Neural cell (in vitro differentiated cells): ENCODE results near the gene FRS3. TPM values are rescaled to one million over a fixed set of nuclear protein-coding genes. Genes with fewer than 3 reads are reported as not detected.

Source experiments
- H2AFZ ChIP-seq: fragments of 200-600, 300-800 bp; sonication (generic), shearing (Covaris generic); 2 replicates; pipeline ENCODE4 v1.6.0; 2014; ENCODE audit warnings: low read depth, mild to moderate bottlenecking, antibody characterized with exemption, low read length, moderate library complexity
- H3F3A ChIP-seq: fragments of 200-600 bp; shearing (Covaris generic); 2 replicates; pipeline ENCODE4 v1.6.1; 2016; ENCODE audit warnings: mild to moderate bottlenecking, moderate library complexity, mixed read lengths, antibody characterized with exemption, low read length; ENCODE audit not compliant: insufficient read depth, poor library complexity, severe bottlenecking
- H3K27ac ChIP-seq: fragments of 200-600, 300-800 bp; sonication (generic), shearing (Covaris generic); 2 replicates; pipeline ENCODE4 v1.5.1; 2014; ENCODE audit warnings: mild to moderate bottlenecking, low read length, moderate library complexity
- H3K27me3 ChIP-seq: fragments of 300-800, 200-600 bp; sonication (generic), shearing (Covaris generic); 2 replicates; pipeline ENCODE4 v1.6.0; 2014; ENCODE audit warnings: mild to moderate bottlenecking, low read depth, low read length, moderate library complexity; ENCODE audit not compliant: insufficient read depth
- H3K36me3 ChIP-seq: fragments of 300-800, 200-600 bp; sonication (generic), shearing (Covaris generic); 2 replicates; pipeline ENCODE4 v1.5.1; 2014; ENCODE audit warnings: mild to moderate bottlenecking, antibody characterized with exemption, low read length, moderate library complexity; ENCODE audit not compliant: insufficient read depth
- H3K4me2 ChIP-seq: fragments of 300-800, 200-600 bp; sonication (generic), shearing (Covaris generic); 2 replicates; pipeline ENCODE4 v1.6.0; 2014; ENCODE audit warnings: mild to moderate bottlenecking, low read length
- H3K4me3 ChIP-seq: fragments of 300-800, 200-600 bp; sonication (generic), shearing (Covaris generic); 2 replicates; pipeline ENCODE4 v1.5.1; 2014; ENCODE audit warnings: mild to moderate bottlenecking, low read length, moderate library complexity
- H3K79me2 ChIP-seq: fragments of 200-600 bp; shearing (Covaris generic); replicated peaks from 2 replicates; pipeline ENCODE4 v1.6.0; 2014; ENCODE audit warnings: mild to moderate bottlenecking, low read length, moderate library complexity; ENCODE audit not compliant: insufficient read depth
- H3K9ac ChIP-seq: fragments of 300-800, 200-600 bp; sonication (generic), shearing (Covaris generic); 2 replicates; pipeline ENCODE4 v1.6.1; 2016; ENCODE audit warnings: mild to moderate bottlenecking, low read length, mixed read lengths
- H3K9me2 ChIP-seq: fragments of 200-600 bp; shearing (Covaris generic); 2 replicates; pipeline ENCODE4 v1.6.1; 2016; ENCODE audit warnings: mild to moderate bottlenecking, low read length, mixed read lengths; ENCODE audit not compliant: insufficient read depth
- H3K9me3 ChIP-seq: fragments of 200-600, 300-800 bp; sonication (generic), shearing (Covaris generic); 2 replicates; pipeline ENCODE4 v1.6.1; 2016; ENCODE audit warnings: mild to moderate bottlenecking, mixed run types, low read length, moderate library complexity, mixed read lengths
- H4K20me1 ChIP-seq: fragments of 200-600 bp; shearing (Covaris generic); 2 replicates; pipeline ENCODE4 v1.6.1; 2016; ENCODE audit warnings: mild to moderate bottlenecking, mixed run types; ENCODE audit not compliant: insufficient read depth
- EP300 ChIP-seq: fragments of 450-650 bp; conservative IDR thresholded peaks from 2 replicates; pipeline ENCODE4 v1.6.1; 2014; ENCODE audit warnings: antibody characterized with exemption, mild to moderate bottlenecking, moderate library complexity; ENCODE audit not compliant: poor library complexity, severe bottlenecking
- EZH2 ChIP-seq: fragments of 200-600, 300-800 bp; shearing (Covaris generic), sonication (generic); IDR thresholded peaks from 2 replicates; pipeline ENCODE4 v1.6.1; 2014; ENCODE audit warnings: antibody characterized with exemption, low read length, borderline replicate concordance, mild to moderate bottlenecking; ENCODE audit not compliant: insufficient read depth, poor library complexity, severe bottlenecking
- MXI1 ChIP-seq: fragments of 450-650 bp; conservative IDR thresholded peaks from 2 replicates; pipeline ENCODE4 v1.6.1; 2014; ENCODE audit warnings: antibody characterized with exemption, mild to moderate bottlenecking; ENCODE audit not compliant: poor library complexity, severe bottlenecking
- POLR2AphosphoS5 ChIP-seq: IDR thresholded peaks from 2 replicates; pipeline ENCODE4 v1.6.1; 2012
- RAD21 ChIP-seq: fragments of 450-650 bp; conservative IDR thresholded peaks from 2 replicates; pipeline ENCODE4 v1.6.1; 2014; ENCODE audit warnings: antibody characterized with exemption, mild to moderate bottlenecking, moderate library complexity
- REST ChIP-seq: IDR thresholded peaks from 2 replicates; pipeline ENCODE4 v1.6.1; 2012; ENCODE audit warnings: borderline replicate concordance
- SMC3 ChIP-seq: fragments of 450-650 bp; conservative IDR thresholded peaks from 2 replicates; pipeline ENCODE4 v1.6.1; 2014; ENCODE audit warnings: antibody characterized with exemption, mild to moderate bottlenecking, moderate library complexity; ENCODE audit not compliant: poor library complexity
- TAF1 ChIP-seq: IDR thresholded peaks from 2 replicates; pipeline ENCODE4 v1.6.1; 2012; ENCODE audit warnings: low read depth
- polyA plus RNA-seq: library from polyadenylated mRNA; depleted of rRNA; stranded (reverse); fragments of >200 nt; gene quantifications from 2 replicates; pipeline ENCODE4 v1.2.3, GENCODE V29; 2014
- TF ChIP-seq, protein P1 (sequence below): fragments of 450-650 bp; IDR thresholded peaks from 2 replicates; pipeline ENCODE4 v1.5.1; 2014; ENCODE audit warnings: antibody characterized with exemption, mild to moderate bottlenecking, moderate library complexity; ENCODE audit not compliant: poor library complexity, severe bottlenecking

FRS3 gene
- polyA plus RNA-seq, 1 donor from 2014 or later: 15.7 TPM

DNA sequence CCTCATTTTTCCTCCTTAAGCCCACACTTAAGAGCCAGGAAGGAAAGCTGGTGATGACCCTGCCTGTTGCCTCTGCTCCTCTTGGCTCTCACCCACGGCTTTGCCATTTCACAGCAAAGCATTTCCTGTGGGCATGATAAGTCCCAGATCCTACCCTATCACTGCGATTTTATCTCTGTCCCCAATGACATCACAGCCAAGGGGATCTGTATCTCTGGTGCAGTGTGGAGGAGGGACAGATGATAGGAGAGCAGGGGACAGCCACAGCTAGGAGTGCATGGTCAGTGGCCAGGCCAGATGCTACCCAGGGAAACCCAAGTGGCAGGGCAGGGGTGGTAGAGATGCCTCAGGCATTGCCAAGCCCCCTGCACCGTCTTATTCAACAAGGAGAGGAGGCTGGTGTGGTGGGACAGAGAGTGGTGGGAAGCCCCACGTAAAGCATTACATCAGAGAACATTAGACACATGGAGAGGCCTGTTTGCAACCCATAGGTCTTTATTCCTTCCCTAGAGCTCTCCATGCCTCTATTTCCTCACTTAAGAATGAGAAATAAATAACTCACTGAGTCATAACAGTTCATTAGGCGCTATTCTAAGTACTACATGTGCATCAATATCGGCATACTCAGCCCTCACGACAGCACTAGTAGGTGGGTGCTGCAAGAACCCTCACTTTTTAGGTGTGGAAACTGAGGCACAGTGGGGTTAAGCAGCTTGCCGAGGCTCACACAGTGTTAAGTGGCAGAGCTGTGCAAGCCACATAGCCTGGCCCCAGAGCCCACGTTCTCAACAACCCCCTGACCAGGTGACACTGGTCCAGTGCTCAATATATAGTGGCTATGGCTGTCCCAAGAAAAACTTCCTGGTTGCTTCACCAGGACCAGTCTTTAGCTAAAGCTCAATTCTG, 48.9 kb downstream of the FRS3 start:
- H3K36me3 ChIP-seq: no peaks in the 10 kb centered on the region
- H3F3A ChIP-seq: no peaks in the 10 kb centered on the region
- H3K27ac ChIP-seq: no peak overlapping the region
- H3K9me3 ChIP-seq: no peaks in the 10 kb centered on the region
- no peak overlapping the region for H3K4me2 ChIP-seq
- H3K9ac ChIP-seq: no peak overlapping the region
- no peak for TF ChIP-seq REST
- TF ChIP-seq, protein P1, sequence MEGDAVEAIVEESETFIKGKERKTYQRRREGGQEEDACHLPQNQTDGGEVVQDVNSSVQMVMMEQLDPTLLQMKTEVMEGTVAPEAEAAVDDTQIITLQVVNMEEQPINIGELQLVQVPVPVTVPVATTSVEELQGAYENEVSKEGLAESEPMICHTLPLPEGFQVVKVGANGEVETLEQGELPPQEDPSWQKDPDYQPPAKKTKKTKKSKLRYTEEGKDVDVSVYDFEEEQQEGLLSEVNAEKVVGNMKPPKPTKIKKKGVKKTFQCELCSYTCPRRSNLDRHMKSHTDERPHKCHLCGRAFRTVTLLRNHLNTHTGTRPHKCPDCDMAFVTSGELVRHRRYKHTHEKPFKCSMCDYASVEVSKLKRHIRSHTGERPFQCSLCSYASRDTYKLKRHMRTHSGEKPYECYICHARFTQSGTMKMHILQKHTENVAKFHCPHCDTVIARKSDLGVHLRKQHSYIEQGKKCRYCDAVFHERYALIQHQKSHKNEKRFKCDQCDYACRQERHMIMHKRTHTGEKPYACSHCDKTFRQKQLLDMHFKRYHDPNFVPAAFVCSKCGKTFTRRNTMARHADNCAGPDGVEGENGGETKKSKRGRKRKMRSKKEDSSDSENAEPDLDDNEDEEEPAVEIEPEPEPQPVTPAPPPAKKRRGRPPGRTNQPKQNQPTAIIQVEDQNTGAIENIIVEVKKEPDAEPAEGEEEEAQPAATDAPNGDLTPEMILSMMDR: no peak
- no peak for TF ChIP-seq EP300
- no peak for TF ChIP-seq TAF1
- TF ChIP-seq MXI1: no peak
- TF ChIP-seq EZH2: no peak
- TF ChIP-seq POLR2AphosphoS5: no peak
- TF ChIP-seq SMC3: no peak
- TF ChIP-seq RAD21: no peak
- peaks cover 22% of the 10 kb centered on the region for H3K27me3 ChIP-seq
- H2AFZ ChIP-seq: no peak overlapping the region
- H3K4me3 ChIP-seq: no peak overlapping the region
- no peaks in the 10 kb centered on the region for H3K9me2 ChIP-seq
- H3K79me2 ChIP-seq: no peaks in the 10 kb centered on the region
- no peaks in the 10 kb centered on the region for H4K20me1 ChIP-seq

GRCh38 chr6:41729624-41730023, 50.1 kb downstream of the FRS3 start:
- no peaks in the 10 kb centered on the region for H3K79me2 ChIP-seq
- no peaks in the 10 kb centered on the region for H3K9me2 ChIP-seq
- no peaks in the 10 kb centered on the region for H3K36me3 ChIP-seq
- no peak overlapping the region for H3K4me3 ChIP-seq
- no peaks in the 10 kb centered on the region for H4K20me1 ChIP-seq
- H3K9ac ChIP-seq: no peak overlapping the region
- TF ChIP-seq SMC3: no peak
- no peak for TF ChIP-seq RAD21
- TF ChIP-seq, protein P1: no peak
- no peak for TF ChIP-seq POLR2AphosphoS5
- no peak for TF ChIP-seq MXI1
- no peak for TF ChIP-seq EZH2
- TF ChIP-seq TAF1: no peak
- TF ChIP-seq EP300: no peak
- TF ChIP-seq REST: no peak
- no peak overlapping the region for H2AFZ ChIP-seq
- H3K27ac ChIP-seq: no peak overlapping the region
- H3K27me3 ChIP-seq: peaks cover 15% of the 10 kb centered on the region
- H3F3A ChIP-seq: no peaks in the 10 kb centered on the region
- no peak overlapping the region for H3K4me2 ChIP-seq
- no peaks in the 10 kb centered on the region for H3K9me3 ChIP-seq
